ENCODE results near the gene AP1G2.
A peak's percentile ranks its signal among the peaks of the same experiment; 100 is the strongest.
"Not testable (repeated sequence)": the region's sequence is repeated elsewhere in the genome, so short reads cannot be mapped to it uniquely, and the experiment has no call there.

The AP1G2 gene

GRCh38 chr14:23590198-23590597 is 22.6 kb upstream of the AP1G2 start:
- no peak for DNase-seq

- DNase-seq = no peak
Measured at GRCh38 chr14:23589606-23590005, 22.0 kb upstream of the AP1G2 start.

GRCh38 chr14:23588884-23589598 is 21.4 kb upstream of the AP1G2 start:
- peak; percentile 87 for DNase-seq

- not testable (repeated sequence) for DNase-seq
Measured at GRCh38 chr14:23584527-23585203, 17.1 kb upstream of the AP1G2 start.

DNA sequence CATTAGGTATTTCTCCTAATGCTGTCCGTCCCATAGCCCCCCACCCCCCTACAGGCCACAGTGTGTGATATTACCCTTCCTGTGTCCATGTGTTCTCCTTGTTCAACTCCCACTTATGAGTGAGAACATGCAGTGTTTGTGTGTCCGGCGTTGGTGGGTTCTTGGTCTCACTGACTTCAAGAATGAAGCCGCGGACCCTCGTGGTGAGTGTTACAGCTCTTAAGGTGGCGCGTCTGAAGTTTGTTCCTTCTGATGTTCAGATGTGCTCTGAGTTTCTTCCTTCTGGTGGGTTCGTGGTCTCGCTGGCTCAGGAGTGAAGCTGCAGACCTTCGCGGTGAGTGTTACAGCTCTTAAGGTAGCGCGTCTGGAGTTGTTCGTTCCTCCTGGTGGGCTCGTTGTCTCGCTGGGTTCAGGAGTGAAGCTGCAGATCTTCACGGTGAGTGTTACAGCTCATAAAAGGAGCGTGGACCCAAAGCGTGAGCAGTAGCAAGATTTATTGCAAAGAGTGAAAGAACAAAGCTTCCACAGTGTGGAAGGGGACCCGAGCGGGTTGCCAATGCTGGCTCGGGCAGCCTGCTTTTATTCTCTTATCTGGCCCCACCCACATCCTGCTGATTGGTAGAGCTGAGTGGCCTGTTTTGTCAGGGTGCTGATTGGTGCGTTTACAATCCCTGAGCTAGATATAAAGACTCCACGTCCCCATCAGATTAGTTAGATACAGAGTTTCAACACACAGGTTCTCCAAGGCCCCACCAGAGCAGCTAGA is 16.4 kb upstream of the AP1G2 start:
- DNase-seq = not testable (repeated sequence)

- no peak for DNase-seq
Measured at GRCh38 chr14:23582906-23583760, 15.5 kb upstream of the AP1G2 start.

DNA sequence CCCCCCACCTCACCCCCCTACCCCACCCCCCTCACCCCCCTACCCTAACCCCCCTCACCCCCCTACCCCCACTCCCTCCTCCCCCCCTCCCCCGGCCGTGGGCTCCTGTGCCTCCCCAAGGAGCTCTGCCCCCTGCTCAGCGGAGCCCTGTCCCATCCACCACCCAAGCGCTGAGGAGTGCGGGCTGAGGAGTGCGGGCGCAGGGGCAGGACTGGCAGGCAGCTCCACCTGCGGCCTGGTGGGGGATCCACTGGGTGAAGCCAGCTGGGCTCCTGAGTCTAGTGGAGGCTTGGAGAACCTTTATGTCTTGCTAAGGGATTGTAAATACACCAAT is 13.3 kb upstream of the AP1G2 start:
- no peak for DNase-seq

- no peak for DNase-seq
Measured at GRCh38 chr14:23580152-23580926, 12.7 kb upstream of the AP1G2 start.

DNA sequence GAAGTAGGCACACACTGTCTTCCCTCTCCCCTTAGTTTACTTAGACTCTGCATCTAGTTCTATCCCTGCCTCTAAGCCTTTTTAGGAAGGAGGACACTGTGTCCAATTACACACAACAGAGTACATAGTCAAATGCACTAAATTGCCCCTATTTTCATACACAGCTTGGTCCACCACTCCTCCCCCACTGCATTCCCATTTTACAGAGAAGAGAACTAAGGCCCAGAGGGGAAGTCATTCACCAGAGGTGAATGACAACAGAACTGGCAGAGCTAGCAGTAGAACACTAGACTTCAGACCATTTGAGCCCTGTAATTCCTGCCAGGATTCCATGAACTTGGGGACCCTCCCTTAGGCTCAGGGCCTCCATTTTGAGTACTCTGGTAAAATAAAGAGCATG is 12.1 kb upstream of the AP1G2 start:
- DNase-seq = no peak

DNA sequence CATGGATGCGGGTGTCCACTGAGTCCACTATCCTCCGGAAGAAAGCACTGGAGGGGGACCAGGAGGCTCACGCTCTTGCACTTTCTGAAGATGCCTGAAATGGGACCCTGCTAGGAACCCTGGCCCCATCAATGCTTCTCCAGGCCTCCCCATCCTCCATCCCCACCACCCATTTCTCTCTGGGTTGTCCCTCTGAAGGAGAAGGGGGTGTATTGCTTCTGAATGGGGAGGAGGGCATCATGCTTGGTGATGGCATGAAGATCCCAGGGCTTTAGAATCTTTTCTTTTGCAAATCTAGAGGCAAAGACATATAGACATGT is 11.7 kb upstream of the AP1G2 start:
- DNase-seq = no peak

GRCh38 chr14:23578560-23579310 is 11.1 kb upstream of the AP1G2 start, which contains the start of gene JPH4:
JPH4 (minus strand) TSS chr14:23578790; CDS start chr14:23577453, 1,337 bp downstream.
- DNase-seq = peak; percentile 54

- DNase-seq = no peak
Measured at GRCh38 chr14:23577710-23578392, 10.3 kb upstream of the AP1G2 start.

DNA sequence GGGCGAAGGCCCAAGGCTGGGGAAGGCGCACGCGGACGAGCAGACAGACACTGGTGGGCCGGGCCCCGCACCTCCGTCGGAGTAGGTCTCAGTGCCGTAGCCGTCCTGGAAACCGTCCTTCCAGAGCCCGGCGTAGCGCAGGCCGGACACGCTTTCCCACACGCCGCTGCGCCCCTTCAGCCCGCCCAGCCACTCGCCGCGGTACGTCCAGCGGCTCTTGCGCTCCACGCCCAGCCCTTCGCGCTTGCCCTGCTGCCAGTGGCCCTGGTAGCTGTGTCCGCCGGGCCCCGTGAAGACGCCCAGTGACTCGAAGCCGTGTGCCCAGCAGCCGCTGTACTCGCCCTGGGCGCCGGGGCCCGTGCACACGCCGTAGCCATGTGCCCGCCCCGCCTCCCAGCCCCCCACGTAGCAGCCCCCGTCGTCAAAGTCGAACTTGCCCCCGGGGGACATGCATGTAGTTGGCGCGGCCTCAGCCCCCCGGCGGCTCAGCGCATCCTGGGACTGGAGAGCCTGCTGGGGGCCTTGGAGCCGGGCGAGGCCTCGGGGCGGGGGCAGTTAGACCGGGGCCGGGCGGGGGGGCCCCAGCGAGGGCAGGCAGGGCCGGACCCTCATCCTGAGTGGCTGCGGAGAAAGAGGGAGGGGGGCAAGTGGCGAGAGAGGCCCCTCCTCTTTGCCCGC is 9.6 kb upstream of the AP1G2 start:
- DNase-seq = no peak

DNA sequence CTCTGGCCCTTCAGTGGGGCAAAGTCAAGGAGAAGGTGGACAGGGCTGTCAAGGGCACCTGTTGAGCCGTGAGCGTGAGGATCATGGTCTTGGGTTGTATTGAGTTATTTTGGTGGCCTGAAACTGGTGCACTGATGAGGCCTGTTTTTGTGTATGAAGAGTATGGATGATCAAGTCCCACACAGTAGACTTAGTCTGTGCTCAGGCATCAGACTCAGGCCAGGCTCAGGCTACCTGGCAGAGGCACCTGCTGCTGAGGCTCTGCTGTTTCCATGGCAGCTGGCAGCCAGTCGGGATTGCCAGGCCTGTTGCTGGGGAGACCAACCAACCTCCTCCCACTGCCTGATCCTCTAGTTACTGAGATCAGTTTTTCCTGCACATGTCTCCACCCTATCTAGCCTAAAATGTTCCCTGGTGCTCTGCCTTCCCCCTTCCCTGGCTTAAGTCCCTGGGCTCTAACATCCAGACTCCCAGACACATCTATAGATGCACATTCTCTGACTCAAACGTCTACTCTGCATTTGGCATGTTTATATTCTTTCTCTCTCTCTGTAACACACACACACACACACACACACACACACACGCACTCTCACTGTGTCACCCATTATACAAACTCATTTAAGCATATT is 5.9 kb upstream of the AP1G2 start:
- DNase-seq = peak; percentile 83

GRCh38 chr14:23572836-23573235 is 5.2 kb upstream of the AP1G2 start:
- no peak for DNase-seq

- DNase-seq = no peak
Measured at GRCh38 chr14:23572524-23572828, 4.9 kb upstream of the AP1G2 start.

DNA sequence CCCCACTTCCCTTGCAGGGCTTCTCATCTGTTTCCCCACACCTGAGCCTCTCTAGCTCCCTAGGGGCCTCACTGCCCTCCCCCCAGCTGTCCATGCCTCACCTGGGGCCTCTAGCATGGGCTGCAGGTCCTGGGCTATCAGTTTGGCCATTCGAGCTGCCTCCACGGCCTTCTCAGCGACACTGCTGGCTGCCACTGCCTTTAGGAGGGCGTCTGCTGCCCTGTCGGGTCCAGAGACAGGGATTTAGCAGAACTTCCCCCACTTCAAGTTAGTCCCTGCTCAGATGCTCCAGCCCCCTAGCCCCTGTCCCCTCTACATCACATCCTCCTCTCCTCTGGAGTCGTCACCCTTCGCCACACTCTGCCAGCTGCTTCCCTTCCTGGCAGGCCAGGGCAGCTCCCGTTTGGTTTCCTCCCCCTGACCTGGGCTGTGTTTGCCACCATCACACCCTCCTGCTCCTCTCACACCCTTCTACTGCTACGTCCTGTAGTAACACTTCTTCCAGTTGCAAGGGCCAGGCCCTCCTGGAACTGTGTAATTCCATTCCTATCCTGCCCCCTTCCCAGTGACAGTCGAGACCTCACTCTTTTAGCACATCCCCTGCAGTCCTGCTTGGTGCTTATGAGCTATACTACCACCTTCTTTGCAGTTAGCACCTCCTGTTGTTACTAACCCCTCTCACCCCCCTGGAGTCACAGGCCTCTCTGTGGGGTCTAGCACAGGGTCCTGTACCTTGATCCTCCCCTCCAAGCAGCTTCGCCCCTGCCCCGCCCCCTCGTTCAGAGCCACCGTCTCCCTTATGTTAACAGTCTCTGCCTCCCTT is 4.3 kb upstream of the AP1G2 start:
- DNase-seq = no peak

DNA sequence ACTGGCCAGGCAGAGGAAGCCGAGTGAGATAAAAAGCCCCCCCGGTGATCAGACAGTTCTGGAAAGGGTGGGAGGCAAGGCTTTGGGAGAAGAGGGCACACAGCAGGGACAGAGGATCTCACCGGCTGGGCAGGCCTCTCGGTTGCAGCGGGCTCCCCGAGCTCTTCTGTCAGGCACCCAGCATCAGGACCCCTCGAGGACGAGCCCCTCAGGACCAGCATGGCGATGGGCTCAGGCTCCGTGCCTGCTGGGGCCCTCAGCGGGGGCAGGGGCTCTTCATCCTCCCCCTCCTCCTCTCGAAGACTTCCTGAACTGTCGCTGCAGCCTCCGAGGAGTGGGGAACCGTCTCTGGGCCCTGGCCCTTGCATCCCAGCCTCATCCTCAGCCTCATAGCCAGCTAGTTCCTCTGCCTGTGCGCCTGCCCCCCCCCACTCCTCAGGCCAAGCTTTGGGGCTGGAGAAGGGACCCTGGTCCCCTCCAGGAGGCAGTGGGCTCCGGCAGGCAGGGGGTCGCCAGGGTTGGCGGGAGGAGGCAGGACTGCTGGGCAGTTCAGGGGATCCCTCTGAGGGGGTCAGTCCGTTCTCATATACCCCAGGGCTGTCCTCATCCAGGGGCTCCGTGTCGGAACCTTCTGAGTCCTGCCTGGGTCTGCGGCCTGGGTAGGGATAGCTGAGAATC is 3.4 kb upstream of the AP1G2 start:
- DNase-seq = no peak

Data from NCI-H1105 treated with DMSO at 0.1 percent for 48 hours (cell line).